Midbrain (tissue), 1 donor: ENCODE data around the gene MPG.
A peak's percentile ranks its signal among the peaks of the same experiment; 100 is the strongest.

Experiments
- DNase-seq: peaks from one replicate; lab custom pipeline; 2025; lab: John Stamatoyannopoulos, UW

Gene MPG

DNA sequence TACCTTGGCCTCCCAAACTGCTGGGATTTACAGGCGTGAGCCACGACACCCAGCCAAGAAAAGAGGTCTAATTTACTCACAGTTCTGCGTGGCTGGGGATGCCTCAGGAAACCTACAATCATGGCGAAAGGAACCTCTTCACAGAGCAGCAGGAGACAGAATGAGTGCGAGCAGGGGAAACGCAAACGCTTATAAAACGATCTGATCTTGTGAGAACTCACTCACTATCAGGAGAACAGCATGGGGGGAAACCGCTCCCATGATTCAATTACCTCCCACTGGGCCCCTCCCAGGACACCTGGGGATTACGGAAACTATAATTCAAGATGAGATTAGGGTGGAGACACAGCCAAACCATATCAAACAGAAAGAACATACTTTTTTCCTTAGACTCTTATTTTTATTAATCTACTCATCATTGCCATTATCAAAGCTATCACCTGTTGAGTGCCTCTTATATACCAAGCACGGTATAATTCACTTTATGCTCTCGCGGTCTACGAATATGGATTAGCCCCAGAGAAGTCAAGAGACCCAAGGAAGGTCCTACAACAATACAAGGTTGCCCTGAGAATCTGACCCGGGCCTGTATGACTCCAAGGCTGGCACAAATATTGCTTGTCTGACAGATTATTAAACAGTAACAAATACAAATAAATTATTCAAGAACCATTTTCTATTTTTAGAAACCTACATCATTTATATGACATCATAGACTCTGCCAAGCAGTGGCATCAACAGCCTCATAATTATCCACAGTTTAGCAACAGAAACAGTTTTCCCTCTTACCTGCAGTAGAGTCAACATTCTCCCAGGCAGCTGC is 27.0 kb upstream of the MPG start:
- DNase-seq = no peak

DNA sequence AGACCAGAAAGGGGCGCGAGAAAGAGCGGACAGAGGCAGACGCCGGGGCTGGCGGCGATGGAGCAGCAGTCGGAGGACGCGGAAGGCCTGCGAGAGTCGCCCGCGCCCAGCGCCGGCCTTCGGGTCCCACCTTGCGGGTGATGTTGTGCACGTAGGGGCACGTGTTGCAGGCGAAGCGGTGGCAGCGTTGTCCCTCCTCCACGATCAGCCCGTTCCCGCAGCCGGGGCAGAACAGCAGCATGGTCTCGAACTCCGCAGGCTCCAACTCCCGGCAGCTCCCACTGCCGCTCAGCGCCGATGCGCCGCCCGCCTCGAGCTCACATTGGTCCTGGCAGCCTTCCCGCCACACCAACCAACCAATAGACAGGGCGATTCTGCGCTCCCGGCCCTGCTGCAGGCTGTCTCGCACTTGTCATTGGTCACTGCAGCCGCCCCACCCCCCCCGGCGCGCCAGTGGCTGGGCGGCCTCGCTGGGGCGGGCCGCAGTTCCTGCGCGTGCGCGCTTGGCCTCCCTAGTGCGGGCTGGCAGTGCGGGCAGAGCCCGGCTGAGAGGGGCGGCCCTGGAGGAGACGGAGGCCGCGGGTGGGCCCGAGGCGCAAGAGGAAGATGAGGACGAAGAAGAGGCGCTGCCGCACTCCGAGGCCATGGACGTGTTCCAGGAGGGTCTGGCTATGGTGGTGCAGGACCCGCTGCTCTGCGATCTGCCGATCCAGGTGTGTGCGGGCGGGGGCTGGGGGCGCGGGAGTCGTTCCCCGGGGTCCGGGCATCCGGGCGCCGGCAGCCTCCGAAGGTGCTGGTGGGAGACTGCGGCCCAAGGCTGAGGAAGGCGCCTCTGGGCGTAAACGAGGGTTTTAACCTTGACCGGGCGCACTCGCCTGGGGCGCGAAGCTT is 24.4 kb upstream of the MPG start, which contains the start of the genes POLR3K and SNRNP25:
POLR3K (minus strand) TSS at position 263 of the 891 bp plus-strand sequence; CDS start at position 241, 22 bp downstream.
SNRNP25 (plus strand) TSS at position 483 of the 891 bp plus-strand sequence; CDS start at position 672, 189 bp downstream.
- DNase-seq = peak; percentile 97

DNA sequence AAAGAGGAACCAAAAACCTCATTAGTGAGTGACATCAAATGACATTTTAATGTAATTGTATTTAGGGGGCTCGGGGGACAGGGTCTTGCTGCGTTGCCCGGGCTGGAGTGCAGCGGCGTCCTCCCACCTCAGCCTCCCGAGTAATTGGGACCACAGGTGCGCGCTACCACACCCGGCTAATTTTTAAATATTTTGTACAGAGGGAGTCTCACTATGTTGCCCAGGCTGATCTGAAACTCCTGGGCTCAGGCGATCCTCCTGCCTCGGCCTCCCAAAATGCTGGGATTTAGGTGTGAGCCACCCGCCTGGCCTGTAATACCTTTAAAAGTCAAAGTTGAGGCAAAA is 23.8 kb upstream of the MPG start:
- DNase-seq = no peak

DNA sequence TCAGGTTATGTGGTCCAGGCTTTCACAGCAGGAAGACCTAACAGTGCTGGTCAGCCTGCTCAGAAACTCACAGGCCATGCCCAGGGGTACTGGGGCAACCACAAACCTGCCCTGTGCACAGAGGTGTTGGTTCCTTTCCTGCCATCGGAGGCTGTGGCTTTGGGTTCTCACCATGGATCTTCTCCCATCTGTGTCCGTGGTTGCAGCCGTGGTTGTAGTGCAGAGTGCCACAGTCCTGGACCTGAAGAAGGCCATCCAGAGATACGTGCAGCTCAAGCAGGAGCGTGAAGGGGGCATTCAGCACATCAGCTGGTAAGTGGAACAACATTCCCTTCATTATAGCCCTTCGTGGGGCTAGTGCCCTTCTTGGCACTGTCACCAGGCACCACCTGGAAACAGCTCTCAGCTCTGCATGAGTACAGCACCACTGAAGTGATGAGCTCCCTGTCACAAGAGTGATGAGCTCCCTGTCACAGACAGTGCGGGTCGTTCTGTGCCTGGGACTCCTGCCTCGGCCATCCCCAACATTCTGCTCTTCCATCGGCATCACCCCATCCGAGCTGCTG is 22.4 kb upstream of the MPG start:
- no peak for DNase-seq

DNA sequence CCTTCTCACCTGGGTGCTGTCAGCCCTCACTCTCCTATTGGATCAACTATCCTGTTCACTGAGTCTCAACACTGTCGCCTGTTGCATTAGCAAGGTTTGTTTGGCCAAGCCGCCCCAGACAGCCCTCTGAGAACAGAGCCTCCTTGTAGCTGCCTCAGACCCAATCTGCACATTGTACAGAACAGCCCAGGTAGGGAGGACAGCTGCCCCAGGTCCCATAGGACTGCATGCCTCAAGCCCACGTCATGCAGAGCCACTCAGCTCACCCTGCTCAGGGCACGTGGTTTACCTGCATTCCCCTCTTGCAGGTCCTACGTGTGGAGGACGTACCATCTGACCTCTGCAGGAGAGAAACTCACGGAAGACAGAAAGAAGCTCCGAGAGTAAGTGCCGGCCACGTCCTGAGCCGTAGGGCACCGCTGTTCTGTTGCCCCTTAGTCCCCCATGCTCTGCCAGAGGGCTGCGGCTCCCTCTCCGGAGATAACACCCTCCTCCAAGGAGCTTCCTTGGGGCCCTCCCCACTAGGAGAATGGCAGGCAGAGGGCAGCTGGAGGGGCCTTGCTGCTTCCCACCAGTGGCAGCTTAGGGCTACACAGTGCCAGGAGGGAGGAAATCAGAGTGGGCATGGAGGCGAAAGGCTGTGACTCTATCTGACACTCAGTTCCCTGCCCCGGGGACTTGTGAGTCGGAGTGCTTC is 21.6 kb upstream of the MPG start:
- no peak for DNase-seq

DNA sequence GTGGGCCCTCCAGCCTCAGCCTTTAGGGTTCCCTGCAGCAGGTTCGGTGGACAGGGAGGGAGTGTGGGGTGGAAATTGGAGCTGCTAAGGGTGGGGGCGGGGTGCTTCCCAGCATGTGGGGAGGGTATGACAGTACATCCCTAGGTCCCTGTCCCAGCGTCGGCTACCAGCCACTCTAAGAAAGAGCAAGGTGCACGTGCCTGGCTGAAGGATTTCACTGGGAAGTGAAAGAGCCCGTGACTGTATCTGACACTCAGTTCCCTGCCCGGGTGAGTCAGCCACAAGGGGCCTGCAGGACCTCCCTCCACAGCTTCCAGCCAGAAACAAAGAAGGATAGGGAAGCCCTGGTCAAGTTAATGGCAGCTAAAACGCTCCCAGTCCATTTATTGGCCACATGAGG is 20.3 kb upstream of the MPG start:
- DNase-seq = no peak

DNA sequence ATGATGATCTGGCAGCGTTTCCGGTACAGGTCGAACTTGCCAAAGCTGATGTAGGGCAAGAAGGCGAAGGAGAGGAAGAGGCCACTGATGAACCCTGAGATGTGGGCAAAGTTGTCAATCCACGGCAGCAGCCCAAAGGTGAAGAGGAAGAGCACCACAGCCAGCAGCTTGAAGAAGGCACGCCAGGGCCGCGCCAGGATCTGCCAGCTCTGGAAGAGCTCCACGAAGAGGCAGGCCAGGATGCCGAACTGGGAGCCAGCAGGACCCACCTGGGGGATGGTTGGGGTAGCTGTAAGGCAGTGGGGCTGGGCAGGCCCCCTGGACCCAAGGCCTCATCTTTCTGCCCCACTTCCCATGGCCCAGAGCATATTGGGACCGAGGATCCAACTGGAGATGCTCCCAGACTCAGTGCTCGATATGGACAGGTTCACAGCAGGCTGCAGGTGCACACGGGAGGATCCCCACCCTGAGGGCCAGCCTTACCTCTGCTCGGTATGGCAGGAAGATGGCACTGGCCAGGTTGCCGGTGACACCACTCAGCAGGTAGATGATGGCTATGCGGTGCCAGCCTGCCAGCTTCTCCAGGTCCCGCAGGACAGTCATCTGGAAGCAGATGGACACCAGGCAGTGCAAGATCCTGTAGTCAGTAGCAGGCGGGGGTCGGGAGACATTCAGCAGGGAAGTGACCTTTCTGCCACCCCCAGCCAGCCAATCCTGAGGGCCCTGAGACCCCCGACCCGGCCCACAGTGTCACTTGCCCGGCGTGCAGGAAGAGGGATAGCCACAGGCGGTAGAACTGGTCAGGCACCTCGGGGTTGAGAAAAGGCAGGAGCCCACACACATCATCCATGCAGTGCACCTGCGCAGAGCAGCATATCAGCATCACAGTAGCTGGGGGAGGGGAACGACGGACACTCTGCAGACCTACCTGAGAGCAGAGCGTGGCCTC is 19.3 kb upstream of the MPG start:
- no peak for DNase-seq

DNA sequence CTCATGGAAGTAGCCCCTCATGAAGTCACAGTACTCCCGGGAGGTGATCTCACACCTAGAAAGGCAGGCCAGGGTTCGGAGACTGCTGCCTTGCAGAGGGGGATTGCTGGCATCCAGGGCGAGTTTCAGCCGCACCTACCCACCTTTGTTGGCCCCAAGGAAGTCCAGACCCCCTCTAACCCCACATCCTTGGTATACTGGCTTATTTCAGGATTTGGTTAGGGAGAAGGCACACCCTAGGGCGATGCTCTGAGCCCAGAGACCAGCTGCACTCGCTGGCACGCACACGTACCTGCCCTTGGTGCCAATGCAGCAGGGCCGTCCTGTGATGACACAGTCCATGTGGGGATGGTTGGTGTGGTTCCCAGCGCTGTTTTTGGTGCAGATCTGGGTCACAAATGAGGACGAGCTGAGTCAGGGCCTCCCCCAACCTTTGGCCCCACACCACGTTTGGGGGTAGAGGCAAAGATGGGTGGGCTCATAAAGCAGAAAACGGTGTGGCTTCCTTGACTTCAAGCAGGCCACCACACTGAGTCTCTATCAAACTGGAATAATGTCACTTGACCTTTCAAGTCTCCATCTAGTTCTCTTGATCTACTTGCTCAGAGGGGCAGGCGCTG is 18.5 kb upstream of the MPG start:
- DNase-seq = no peak

DNA sequence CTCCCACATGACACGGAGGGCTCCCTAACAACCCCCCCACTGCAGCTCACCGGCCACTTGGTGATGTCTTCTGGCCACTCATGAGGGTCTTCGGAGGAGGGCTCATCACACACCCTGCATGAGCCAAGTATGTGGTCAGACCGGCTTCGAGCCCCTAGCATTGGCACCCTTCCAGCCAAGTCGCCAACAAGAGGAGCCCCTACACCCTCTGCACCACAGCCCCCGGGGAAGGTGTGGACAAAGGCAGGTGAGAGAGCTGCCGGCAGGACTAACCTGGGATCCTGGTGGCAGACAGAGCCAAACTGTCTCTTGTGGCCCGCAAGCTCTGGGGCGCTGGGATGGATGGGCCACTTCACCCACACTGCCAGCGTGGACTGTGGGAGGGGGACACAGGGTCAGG is 17.9 kb upstream of the MPG start:
- DNase-seq = no peak

DNA sequence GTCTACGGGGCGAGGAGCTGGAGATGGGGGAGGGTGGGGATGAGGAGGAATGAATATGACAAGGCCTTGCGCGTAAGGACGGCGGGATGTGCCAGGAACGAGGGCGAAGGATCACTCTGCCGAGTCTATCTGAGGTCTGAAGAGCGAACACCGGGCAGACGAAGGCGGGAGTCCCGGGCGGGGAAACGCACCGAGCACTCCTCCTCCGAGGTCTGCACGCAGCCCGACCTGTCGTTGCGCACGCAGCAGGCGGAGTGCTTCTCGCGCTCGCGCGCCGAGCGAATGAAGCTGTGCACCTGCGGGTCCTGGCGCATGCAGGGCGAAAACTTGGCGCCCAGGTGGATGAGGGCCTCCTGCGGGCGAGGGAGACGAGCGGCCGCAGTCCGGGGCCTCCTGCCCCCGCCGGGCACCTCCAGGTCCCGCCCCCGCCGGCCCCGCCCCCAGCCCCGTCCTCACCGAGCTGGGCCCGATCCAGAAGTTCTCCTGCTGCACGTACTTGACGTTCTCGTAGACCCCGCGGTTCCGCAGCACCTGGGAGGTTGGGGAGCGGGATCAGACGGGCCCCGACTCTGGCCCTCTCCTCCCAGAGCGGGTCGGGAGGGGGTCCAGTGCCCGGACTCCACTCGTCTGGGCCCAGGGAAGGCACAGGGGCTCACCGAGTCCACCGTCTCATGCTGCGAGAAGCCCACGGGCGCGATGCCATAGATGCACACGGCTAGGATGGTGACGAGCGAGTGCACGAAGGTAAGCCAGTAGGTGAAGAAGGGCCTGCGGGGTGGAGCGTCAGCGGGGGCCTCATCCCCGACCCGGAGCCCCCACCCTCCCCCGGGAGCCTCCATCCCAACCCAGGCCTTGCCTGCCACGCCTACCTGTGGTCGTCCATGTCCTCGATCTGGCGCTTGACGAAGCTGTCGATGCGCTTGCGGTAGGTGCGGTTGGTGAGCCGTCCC is 16.8 kb upstream of the MPG start:
- no peak for DNase-seq

DNA sequence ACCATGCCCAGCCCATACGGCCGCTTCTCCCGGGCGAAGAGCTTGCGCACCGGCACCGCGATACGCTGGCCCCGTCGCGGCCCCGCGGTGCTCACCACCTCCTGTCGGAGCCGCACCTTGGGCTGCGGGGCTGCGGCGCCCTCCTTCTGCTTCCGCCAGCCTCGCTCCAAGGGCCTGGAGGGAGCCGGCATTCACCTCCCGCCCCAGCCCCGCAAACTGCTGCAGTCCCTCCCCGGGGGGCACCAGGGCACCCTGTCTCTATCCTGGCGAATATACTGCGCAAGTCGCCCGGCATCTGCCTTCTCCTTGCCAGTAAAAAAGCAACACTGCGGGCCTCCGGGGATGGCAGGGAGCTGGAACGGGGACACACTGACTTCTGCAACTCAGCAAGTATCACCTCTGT is 16.1 kb upstream of the MPG start:
- no peak for DNase-seq

DNA sequence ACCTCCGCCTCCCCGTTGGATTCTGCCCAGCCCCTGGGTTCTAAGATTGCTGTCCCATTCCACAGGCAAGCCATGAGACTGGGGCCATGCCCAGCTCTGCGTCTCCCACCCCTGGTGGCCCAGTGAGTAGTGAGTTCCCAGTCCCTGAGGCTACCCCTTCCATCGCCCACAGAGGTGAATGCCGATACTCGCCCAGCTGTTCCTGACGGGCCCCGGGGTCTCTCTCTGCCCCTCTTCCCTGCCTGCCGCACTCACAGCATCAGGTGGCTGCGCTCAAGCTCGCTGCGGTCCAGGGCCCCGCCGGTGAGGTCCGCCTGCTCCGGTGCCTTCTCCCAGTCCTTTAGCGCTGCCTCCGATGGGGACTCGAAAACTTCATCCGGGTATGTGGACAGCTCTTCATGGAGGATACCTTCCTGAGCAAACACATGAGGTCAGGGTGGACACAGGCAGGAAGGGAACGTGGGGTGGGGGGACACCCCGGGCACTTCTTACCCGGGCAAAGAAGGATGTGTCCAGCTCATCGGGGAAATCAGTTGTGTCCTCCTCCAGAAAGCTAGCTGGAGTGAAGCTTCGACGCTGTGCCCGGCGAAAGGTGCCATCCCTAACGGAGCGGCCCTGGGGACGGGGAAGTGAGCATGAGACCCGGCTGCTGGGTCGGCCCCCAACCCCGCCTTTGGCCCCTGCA is 15.6 kb upstream of the MPG start:
- DNase-seq = no peak

DNA sequence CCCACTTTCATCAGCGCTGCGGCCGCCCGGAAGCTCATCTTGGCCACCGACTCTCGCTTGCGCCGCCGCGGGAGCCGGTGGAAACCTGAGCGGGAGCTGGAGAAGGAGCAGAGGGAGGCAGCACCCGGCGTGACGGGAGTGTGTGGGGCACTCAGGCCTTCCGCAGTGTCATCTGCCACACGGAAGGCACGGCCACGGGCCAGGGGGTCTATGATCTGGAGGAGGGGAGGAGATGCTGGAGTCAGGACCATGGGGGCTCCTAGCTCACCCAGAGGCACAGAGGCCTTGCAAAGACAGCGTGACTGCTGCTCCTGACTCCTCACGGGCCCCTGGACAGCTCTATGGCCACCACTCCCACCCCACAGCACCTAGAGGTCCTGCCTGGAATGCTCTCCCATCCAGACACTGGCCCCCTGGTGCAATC is 15.0 kb upstream of the MPG start:
- DNase-seq = no peak

DNA sequence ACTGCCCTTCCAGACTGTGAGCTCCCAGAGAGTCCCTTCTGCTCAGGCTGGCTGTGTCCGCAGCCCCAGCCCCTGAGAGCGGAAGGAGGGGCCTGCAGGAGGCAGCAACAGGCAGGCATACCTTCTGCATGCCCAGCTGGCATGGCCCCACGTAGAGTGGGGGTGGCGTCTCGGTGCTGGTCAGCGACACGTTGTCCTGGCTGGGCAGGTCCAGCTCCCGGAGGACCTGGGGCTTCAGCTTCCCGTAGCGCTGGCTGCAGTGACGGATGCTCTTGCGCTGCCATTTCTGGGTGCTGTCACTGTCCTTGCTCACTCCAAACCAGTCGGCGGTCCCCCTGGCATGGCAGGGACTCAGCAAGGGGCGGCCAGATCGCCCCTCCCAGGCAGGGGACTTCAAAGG is 14.6 kb upstream of the MPG start:
- no peak for DNase-seq

DNA sequence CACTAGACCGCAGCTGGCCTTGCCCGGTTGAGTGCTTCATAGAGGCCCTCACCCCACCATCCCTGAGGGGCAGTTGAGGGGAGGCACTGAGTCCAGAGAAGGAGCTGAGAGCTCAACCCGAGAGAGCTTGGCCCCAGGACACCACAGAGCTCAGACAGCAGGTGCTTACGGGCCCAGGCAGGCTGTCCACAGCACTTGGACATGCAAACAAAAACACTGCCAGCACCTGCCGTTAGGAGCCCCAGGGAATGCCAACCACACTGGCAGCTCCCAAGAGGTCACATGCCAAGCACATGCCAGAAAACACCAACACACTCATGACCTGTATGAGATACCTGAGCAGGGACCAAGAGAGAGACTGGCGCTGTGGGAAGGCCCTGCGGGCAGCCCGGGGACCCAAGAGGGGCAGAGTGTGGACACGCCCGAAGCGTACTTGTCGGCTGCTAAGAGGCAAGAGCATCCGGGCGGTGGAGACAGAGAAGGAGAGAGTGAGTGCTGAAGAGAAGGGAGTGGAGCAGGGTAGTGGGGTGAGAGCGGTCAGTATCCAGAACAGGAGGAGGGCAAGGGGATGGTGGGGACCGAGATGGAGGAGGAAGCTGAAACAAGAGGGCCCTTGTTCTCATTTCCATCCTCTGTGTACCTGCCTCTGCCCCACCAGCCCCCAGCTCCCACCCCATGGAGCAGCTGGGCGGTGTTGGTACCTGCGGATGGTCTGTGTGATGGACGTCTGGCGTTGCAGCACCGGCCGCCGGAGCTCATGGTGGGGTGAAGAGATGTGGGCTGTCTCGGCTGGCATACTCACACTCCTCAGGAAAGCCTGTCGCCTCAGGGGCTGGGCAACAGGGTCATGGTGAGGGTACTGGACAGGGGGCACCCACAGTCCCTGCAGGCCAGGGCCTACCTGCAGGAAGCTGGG is 13.8 kb upstream of the MPG start:
- DNase-seq = no peak

DNA sequence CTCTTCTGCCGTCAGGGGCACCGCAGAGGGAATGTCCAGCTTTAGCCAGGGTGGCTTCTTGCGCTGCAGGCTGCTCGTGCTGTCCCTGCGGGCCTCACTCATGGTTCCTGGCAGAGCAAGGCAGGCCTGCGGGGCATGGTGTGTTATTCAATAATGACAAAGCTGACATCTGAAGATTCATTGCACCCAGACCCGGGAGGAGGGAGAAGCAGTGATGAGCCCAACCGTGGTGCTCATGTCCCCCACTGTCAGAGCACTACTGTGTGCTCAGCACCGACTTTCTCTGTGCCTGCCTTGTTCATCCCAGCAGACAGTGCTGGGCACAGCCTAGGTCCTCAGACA is 13.1 kb upstream of the MPG start:
- no peak for DNase-seq

DNA sequence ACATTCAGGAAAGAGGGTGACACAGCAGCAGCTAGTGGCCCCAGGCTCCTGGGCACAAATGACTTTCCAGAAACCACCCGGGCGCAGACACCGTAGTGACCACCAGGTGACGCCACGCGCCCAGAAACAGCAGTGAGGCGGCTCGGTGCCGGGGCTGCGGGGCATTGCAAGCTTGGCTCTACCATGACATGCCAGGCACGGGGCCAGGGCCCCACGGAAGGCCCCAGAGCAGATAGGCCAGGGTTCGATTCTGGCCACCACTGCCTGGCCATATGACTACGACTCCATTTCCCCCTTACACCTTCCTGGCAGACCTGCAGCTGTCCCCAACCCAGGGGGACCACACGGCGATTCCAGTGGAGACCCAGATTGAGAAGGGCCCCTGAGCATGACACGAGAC is 12.3 kb upstream of the MPG start:
- DNase-seq = peak; percentile 82
